Neural progenitor cell (in vitro differentiated cells): ENCODE data around the gene PGP. TPM values are rescaled to one million over a fixed set of nuclear protein-coding genes. Genes with fewer than 3 reads are reported as not detected.

ENCODE experiments used
- DNase-seq: peaks from one replicate; pipeline ENCODE4 v3.0.0-alpha.2; 2016; ENCODE audit warnings: low spot score
- H2AFZ ChIP-seq: fragments of 200-600 bp; sonication (generic); replicated peaks from 2 replicates; pipeline ENCODE4 v1.6.1; 2016; ENCODE audit warnings: antibody characterized with exemption
- H3F3A ChIP-seq: fragments of 200-600 bp; sonication (generic); 2 replicates; pipeline ENCODE4 v1.6.1; 2016; ENCODE audit warnings: antibody characterized with exemption, low read depth
- H3K27ac ChIP-seq: fragments of 200-600 bp; sonication (generic); 2 replicates; pipeline ENCODE4 v1.5.1; 2016; ENCODE audit warnings: mild to moderate bottlenecking
- H3K27me3 ChIP-seq: fragments of 200-600 bp; sonication (generic); 2 replicates; pipeline ENCODE4 v1.6.1; 2016; ENCODE audit warnings: mild to moderate bottlenecking, moderate library complexity
- H3K36me3 ChIP-seq: fragments of 200-600 bp; sonication (generic); 2 replicates; pipeline ENCODE4 v1.5.1; 2016
- H3K4me1 ChIP-seq: fragments of 200-600 bp; sonication (generic); 2 replicates; pipeline ENCODE4 v1.6.1; 2016; ENCODE audit warnings: mixed run types
- H3K4me2 ChIP-seq: fragments of 200-600 bp; sonication (generic); 2 replicates; pipeline ENCODE4 v1.6.1; 2016
- H3K4me3 ChIP-seq: fragments of 200-600 bp; sonication (generic); 2 replicates; pipeline ENCODE4 v1.5.1; 2016
- H3K79me2 ChIP-seq: fragments of 200-600 bp; sonication (generic); 2 replicates; pipeline ENCODE4 v1.6.1; 2016; ENCODE audit warnings: low read depth
- H3K9ac ChIP-seq: fragments of 200-600 bp; sonication (generic); 2 replicates; pipeline ENCODE4 v1.6.1; 2016
- H3K9me3 ChIP-seq: fragments of 200-600 bp; sonication (generic); 2 replicates; pipeline ENCODE4 v1.5.1; 2016; ENCODE audit warnings: low read depth
- H4K20me1 ChIP-seq: fragments of 200-600 bp; sonication (generic); 2 replicates; pipeline ENCODE4 v1.6.1; 2016; ENCODE audit warnings: low read depth
- H3K27ac Mint-ChIP-seq: 3 replicates; pipeline ENCODE4 v1.8.0; 2021; ENCODE audit warnings: mixed read lengths
- H3K27me3 Mint-ChIP-seq: 2 replicates; pipeline ENCODE4 v1.8.0; 2022; ENCODE audit warnings: low read depth, mild to moderate bottlenecking, inconsistent platforms, moderate library complexity, mixed read lengths; ENCODE audit not compliant: insufficient read depth
- H3K36me3 Mint-ChIP-seq: 3 replicates; pipeline ENCODE4 v1.8.0; 2021; ENCODE audit warnings: mixed read lengths
- H3K4me1 Mint-ChIP-seq: 3 replicates; pipeline ENCODE4 v1.8.0; 2021; ENCODE audit warnings: mixed read lengths
- H3K4me3 Mint-ChIP-seq: 3 replicates; pipeline ENCODE4 v1.8.0; 2021; ENCODE audit warnings: mild to moderate bottlenecking, moderate library complexity, mixed read lengths
- H3K9me3 Mint-ChIP-seq: 3 replicates; pipeline ENCODE4 v1.8.0; 2020; ENCODE audit warnings: mixed read lengths
- EZH2 ChIP-seq: fragments of 200-600 bp; sonication (generic); IDR thresholded peaks from 2 replicates; pipeline ENCODE4 v1.6.1; 2017; ENCODE audit warnings: antibody characterized with exemption, mild to moderate bottlenecking, moderate library complexity
- EZH2phosphoT487 ChIP-seq: fragments of 200-600 bp; sonication (generic); IDR thresholded peaks from 2 replicates; pipeline ENCODE4 v1.6.1; 2017; ENCODE audit warnings: antibody characterized with exemption
- total RNA-seq: library from RNA; depleted of rRNA; stranded (reverse); fragments of >200 nt; gene quantifications from 2 replicates; pipeline ENCODE4 v1.2.3, GENCODE V29; 2015; ENCODE audit warnings: low replicate concordance
- TF ChIP-seq, protein P1 (sequence below): fragments of 200-600 bp; sonication (generic); IDR thresholded peaks from 2 replicates; pipeline ENCODE4 v1.5.1; 2017; ENCODE audit warnings: antibody characterized with exemption, mild to moderate bottlenecking

Gene PGP
- total RNA-seq, 1 donor from 2014 or later: 13.3 TPM

DNA sequence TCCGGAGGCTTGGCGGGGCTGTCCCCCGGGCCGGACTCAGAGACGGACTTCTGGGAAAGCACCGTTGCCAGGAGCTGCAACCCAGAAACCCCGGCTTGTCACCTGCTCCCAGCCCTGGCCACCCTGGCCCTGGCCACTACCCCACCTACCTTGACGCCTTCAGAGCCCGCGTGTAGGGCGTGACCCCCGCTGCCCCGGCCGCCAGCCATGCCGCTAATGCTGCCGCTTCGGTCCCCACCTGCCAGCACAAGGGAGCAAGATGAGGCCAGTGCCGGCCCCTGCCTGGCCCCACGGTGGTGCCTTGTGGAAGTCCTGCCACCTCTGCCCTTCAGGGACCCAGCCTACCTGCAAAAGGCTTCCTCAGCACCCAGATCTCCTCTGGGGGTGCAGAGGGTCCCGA, 29.7 kb downstream of the PGP start:
- H3K36me3 ChIP-seq: no peaks in the 10 kb centered on the region
- no peaks in the 10 kb centered on the region for H3K79me2 ChIP-seq
- H3K27me3 ChIP-seq: no peaks in the 10 kb centered on the region
- Mint-ChIP-seq H3K27me3 (peaks cover 9% of the 10 kb centered on the region), H3K9me3 (no peaks in the 10 kb centered on the region), H3K4me1 (peaks cover 3% of the 10 kb centered on the region), H3K36me3 (peaks cover 2% of the 10 kb centered on the region), H3K4me3 (no peak overlapping the region), H3K27ac (no peak overlapping the region)
- DNase-seq: no peak
- H4K20me1 ChIP-seq: no peaks in the 10 kb centered on the region
- no peak overlapping the region for H3K4me2 ChIP-seq
- no peak overlapping the region for H3K27ac ChIP-seq
- no peak overlapping the region for H3K4me3 ChIP-seq
- TF ChIP-seq EZH2 (no peak), EZH2phosphoT487 (no peak)
- TF ChIP-seq, protein P1, sequence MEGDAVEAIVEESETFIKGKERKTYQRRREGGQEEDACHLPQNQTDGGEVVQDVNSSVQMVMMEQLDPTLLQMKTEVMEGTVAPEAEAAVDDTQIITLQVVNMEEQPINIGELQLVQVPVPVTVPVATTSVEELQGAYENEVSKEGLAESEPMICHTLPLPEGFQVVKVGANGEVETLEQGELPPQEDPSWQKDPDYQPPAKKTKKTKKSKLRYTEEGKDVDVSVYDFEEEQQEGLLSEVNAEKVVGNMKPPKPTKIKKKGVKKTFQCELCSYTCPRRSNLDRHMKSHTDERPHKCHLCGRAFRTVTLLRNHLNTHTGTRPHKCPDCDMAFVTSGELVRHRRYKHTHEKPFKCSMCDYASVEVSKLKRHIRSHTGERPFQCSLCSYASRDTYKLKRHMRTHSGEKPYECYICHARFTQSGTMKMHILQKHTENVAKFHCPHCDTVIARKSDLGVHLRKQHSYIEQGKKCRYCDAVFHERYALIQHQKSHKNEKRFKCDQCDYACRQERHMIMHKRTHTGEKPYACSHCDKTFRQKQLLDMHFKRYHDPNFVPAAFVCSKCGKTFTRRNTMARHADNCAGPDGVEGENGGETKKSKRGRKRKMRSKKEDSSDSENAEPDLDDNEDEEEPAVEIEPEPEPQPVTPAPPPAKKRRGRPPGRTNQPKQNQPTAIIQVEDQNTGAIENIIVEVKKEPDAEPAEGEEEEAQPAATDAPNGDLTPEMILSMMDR: no peak
- H3F3A ChIP-seq: no peaks in the 10 kb centered on the region
- no peaks in the 10 kb centered on the region for H3K9me3 ChIP-seq
- H3K9ac ChIP-seq: no peak overlapping the region
- no peaks in the 10 kb centered on the region for H3K4me1 ChIP-seq
- no peak overlapping the region for H2AFZ ChIP-seq

- H3F3A ChIP-seq: no peaks in the 10 kb centered on the region
- H3K9me3 ChIP-seq: no peaks in the 10 kb centered on the region
- H3K36me3 ChIP-seq: no peaks in the 10 kb centered on the region
- TF ChIP-seq EZH2: no peak
- TF ChIP-seq, protein P1: no peak
- TF ChIP-seq EZH2phosphoT487: no peak
- no peak overlapping the region for H3K27ac ChIP-seq
- H3K4me1 ChIP-seq: no peaks in the 10 kb centered on the region
- no peaks in the 10 kb centered on the region for H4K20me1 ChIP-seq
- DNase-seq: no peak
- H2AFZ ChIP-seq: no peak overlapping the region
- no peaks in the 10 kb centered on the region for H3K79me2 ChIP-seq
- H3K4me1 Mint-ChIP-seq: peaks cover 3% of the 10 kb centered on the region
- peaks cover 2% of the 10 kb centered on the region for H3K36me3 Mint-ChIP-seq
- H3K27me3 ChIP-seq: no peaks in the 10 kb centered on the region
- no peaks in the 10 kb centered on the region for H3K9me3 Mint-ChIP-seq
- no peak overlapping the region for H3K4me3 Mint-ChIP-seq
- no peak overlapping the region for H3K27ac Mint-ChIP-seq
- H3K9ac ChIP-seq: no peak overlapping the region
- no peak overlapping the region for H3K4me2 ChIP-seq
- H3K4me3 ChIP-seq: no peak overlapping the region
- H3K27me3 Mint-ChIP-seq: peaks cover 9% of the 10 kb centered on the region
These were observed 30.3 kb downstream of the PGP start for GRCh38 chr16:2184346-2184745.

DNA sequence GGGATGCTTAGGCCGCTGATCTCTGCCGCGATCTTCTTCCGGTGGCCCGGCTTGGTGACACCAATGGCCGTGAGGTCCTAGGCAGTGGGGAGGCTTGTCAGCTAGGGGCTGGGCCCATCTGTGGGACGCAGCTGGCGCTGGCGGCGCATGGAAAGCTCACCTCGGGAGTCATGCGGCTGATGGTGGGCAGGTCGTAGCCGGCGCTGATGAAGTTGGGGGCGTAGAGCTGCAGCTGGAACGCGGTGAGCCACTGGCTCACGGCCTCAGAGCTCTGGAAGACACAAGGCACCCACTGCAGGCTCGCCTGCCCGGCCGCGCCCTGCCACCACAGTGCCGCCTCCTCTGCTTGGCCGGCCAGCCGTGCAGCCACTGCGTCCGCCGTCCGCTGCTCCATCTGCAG, 31.0 kb downstream of the PGP start:
- Mint-ChIP-seq H3K27me3 (peaks cover 9% of the 10 kb centered on the region), H3K4me1 (peaks cover 3% of the 10 kb centered on the region), H3K36me3 (peaks cover 2% of the 10 kb centered on the region), H3K27ac (no peak overlapping the region), H3K9me3 (no peaks in the 10 kb centered on the region), H3K4me3 (no peak overlapping the region)
- no peak for DNase-seq
- Histone ChIP-seq H4K20me1 (no peaks in the 10 kb centered on the region), H3K4me3 (no peak overlapping the region), H3K27me3 (no peaks in the 10 kb centered on the region), H3K36me3 (no peaks in the 10 kb centered on the region), H3K4me1 (no peaks in the 10 kb centered on the region), H3K9ac (no peak overlapping the region), H2AFZ (no peak overlapping the region), H3K9me3 (no peaks in the 10 kb centered on the region), H3K4me2 (no peak overlapping the region), H3K79me2 (no peaks in the 10 kb centered on the region), H3K27ac (no peak overlapping the region), H3F3A (no peaks in the 10 kb centered on the region)
- TF ChIP-seq EZH2phosphoT487 (no peak), EZH2 (no peak)
- TF ChIP-seq, protein P1: no peak
